ENCODE results near the gene ROR1.

GRCh38 chr1:64061430-64062104 is 287.8 kb downstream of the ROR1 start:
- TF ChIP-seq CTCF (conservative IDR thresholded peaks at IDR 0.05; ENCODE audit: low read length) (no peak), EZH2phosphoT487 (IDR thresholded peaks at IDR 0.05; ENCODE audit: borderline replicate concordance, low read depth, low read length) (no peak)

Data from OCI-LY7 (cell line).